IPS-18c (cell line): ENCODE measurements around the gene ATG9B.
"Not testable (repeated sequence)": the region's sequence is repeated elsewhere in the genome, so short reads cannot be mapped to it uniquely, and the experiment has no call there.

Experiments used
- H3K4me3 ChIP-seq: 2 replicates; pipeline ENCODE4 v1.7.0; 2013; ENCODE audit warnings: low read depth, mild to moderate bottlenecking, low read length, moderate library complexity; ENCODE audit not compliant: insufficient read depth
- H3K9me3 ChIP-seq: one replicate; pipeline ENCODE4 v1.6.1; 2013; ENCODE audit warnings: mild to moderate bottlenecking, low read length, moderate library complexity; ENCODE audit not compliant: control insufficient read depth, insufficient read depth

ATG9B gene

DNA sequence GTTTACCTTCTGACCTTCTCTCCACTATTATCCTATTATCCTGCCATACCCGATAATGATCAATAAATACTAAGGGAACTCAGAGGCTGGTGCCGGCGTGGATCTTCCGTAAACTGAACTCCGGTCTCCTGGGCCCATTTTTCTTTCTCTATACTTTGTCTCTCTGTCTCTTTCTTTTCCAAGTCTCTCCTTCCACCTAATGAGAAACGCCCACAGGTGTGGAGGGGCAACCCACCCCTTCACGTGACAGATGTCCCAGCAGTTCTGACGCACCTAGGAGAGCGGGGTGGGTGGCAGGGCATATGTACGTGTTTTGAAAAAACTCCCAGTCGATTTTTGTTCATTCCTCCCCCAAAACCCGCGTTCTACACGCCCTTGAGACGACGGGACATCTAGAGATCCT, 3.4 kb upstream of the ATG9B start:
- H3K9me3 ChIP-seq: not testable (repeated sequence)
- H3K4me3 ChIP-seq: peak overlapping the region; percentile 52; the same call in 1 of the 2 replicates

GRCh38 chr7:151026771-151027727, 2.8 kb upstream of the ATG9B start:
- H3K4me3 ChIP-seq: peak overlapping the region; percentile 52; the same call in 1 of the 2 replicates
- not testable (repeated sequence) for H3K9me3 ChIP-seq

DNA sequence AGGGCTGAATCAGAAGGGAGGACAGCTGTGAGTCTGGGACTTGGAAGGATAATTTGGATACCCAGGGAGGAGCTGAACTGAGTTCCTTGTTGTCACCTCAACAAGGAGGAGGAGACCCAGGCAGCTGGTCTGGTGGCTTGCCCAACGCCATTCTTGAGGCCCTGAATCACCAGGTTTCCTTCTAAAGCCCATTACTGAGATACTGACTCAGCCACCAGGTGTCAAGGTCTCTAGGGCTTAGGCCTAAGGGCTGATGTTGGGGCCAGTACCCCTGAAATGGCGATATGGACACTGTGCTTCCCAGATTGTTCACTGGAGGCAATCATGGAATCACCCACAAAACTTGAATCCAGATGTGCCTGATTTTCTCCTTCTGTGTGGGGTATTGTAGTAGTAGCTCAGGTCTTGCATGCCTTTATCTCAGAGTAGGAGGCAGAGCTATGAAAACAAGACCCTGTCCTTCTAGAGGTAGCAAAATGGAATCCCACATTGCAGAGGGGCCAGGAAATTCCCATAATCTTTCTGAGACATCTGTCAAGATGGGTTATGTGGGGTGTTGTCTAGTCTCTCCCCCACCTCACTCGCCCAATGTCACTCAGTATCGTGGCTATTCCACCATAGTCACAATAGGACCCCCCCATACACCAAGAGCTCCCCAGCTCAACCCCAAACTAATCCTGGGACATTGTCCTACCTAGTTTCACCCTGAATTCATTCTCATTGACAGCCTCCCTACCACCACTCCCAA, 1.8 kb upstream of the ATG9B start:
- no peak overlapping the region for H3K4me3 ChIP-seq

GRCh38 chr7:151023232-151023631, 1.1 kb downstream of the ATG9B start:
- H3K9me3 ChIP-seq: peaks cover 2% of the 10 kb centered on the region
- no peak overlapping the region for H3K4me3 ChIP-seq

More for the DNA sequence above, 1.8 kb upstream of the ATG9B start:
- no peaks in the 10 kb centered on the region for H3K9me3 ChIP-seq

GRCh38 chr7:151020231-151020630, 4.1 kb downstream of the ATG9B start:
- no peak overlapping the region for H3K4me3 ChIP-seq

GRCh38 chr7:151019130-151019447, 5.2 kb downstream of the ATG9B start:
- H3K4me3 ChIP-seq: no peak overlapping the region
- H3K9me3 ChIP-seq: peaks cover 2% of the 10 kb centered on the region

More at GRCh38 chr7:151020231-151020630, 4.1 kb downstream of the ATG9B start:
- peaks cover 2% of the 10 kb centered on the region for H3K9me3 ChIP-seq

DNA sequence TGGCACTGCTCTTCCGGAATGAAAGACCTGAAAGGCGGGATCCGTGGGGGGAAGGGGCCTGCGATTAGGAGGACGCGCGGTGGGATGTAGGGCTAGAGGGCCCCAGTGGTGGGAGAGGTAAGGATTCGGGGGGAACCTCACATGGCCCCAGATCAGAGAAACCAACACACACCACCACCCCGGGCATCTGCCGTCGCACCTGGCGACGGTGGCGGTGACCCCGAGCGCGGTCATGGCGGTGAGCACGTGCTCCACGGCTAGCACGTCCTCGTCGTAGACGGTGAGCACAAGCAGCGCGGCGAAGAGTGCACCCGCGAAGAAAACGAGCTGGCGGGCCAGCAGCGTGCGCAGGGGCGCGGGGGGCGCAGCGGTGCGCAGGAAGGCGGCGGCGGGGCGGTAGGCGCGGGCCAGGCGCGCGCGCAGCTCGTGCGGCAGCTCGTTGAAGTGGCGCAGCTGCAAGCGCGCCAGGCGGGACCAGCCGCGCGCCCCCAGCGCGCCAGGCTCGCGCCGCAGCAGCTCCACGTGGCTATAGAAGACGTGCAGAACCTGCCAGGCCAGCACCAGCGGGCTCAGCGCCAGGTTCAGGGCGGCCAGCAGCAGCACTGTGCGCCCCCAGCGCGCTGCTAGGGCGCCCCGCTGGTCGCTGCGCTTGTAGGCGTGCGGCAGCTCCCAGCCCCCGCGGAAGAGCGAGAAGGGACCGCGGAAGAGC, 5.7 kb downstream of the ATG9B start:
- peaks cover 2% of the 10 kb centered on the region for H3K9me3 ChIP-seq
- H3K4me3 ChIP-seq: peak overlapping the region; percentile 34

DNA sequence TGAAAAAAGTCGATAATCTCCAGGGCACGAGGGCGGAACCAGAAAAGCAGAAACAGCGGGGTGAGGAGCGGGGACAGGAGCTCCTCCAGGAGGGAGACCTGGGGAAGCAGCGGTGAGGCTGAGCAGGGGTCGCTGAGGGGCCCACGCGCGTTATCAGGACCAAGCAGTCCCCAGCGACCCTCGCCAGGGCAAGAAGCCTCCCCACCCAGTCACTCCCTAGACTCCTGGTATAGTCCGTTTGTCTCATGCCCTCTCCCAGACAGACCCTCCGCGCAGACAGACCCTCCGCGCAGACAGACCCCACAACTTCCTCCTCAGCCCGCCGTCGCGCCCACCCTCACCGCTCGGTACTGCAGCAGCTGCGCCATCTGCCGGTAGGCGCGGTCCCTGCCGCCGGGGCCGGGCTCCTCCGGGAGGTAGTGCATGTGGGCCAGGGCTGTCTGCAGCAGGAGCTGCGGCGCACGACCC, 6.3 kb downstream of the ATG9B start:
- Histone ChIP-seq H3K9me3 (peaks cover 2% of the 10 kb centered on the region), H3K4me3 (peak overlapping the region; percentile 34; the same call in 1 of the 2 replicates)

GRCh38 chr7:151017370-151017952, 6.8 kb downstream of the ATG9B start:
- Histone ChIP-seq H3K4me3 (no peak overlapping the region), H3K9me3 (peaks cover 2% of the 10 kb centered on the region)

- Histone ChIP-seq H3K9me3 (peaks cover 2% of the 10 kb centered on the region), H3K4me3 (no peak overlapping the region)
Measured at GRCh38 chr7:151016942-151017341, 7.4 kb downstream of the ATG9B start.

DNA sequence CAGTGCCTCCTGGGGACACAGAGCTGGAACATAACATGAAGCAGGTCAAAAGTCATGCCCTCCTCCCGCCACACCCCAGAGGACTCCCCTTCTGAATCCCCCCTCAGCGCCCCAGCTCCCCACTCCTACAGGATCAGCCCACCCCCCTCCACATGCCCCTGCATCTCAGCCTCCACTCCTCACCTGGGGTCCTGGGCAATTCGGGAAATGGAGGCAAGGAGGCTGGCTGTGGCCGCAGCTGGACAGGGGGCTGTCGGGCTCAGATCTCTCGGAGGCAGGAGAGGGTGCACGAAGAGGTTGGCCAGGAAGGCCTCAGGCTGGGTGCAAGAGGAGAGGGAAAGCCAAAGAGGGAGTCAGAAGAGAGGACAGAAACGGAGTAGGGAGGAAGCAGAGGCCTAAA, 7.8 kb downstream of the ATG9B start:
- Histone ChIP-seq H3K4me3 (no peak overlapping the region), H3K9me3 (peaks cover 2% of the 10 kb centered on the region)

GRCh38 chr7:151015967-151016366, 8.3 kb downstream of the ATG9B start:
- no peak overlapping the region for H3K4me3 ChIP-seq
- peaks cover 2% of the 10 kb centered on the region for H3K9me3 ChIP-seq

DNA sequence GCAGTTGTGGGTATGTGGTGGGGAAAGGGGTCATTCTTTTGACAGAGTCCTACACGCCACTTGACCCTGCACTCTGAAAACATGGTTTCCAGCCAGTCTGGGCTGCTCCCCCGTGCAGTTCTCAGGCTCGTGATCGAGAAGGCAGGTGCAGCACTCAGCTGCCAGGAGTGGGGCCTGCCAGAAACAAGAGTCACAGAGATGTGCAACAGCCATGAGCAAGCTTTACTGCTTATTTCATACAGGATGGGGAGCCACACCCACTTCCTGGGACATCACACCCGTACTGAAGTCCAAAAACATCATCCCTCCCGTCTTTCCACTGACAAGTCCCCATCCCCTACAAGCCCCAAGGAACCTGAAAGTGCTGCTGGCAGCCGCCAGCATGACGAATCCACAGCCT, 9.3 kb downstream of the ATG9B start:
- Histone ChIP-seq H3K4me3 (no peak overlapping the region), H3K9me3 (peaks cover 2% of the 10 kb centered on the region)

- peaks cover 2% of the 10 kb centered on the region for H3K9me3 ChIP-seq
- no peak overlapping the region for H3K4me3 ChIP-seq
Measured at GRCh38 chr7:151013733-151014497, 10.4 kb downstream of the ATG9B start.

GRCh38 chr7:151013356-151013732, 10.9 kb downstream of the ATG9B start:
- no peak overlapping the region for H3K4me3 ChIP-seq
- no peaks in the 10 kb centered on the region for H3K9me3 ChIP-seq

DNA sequence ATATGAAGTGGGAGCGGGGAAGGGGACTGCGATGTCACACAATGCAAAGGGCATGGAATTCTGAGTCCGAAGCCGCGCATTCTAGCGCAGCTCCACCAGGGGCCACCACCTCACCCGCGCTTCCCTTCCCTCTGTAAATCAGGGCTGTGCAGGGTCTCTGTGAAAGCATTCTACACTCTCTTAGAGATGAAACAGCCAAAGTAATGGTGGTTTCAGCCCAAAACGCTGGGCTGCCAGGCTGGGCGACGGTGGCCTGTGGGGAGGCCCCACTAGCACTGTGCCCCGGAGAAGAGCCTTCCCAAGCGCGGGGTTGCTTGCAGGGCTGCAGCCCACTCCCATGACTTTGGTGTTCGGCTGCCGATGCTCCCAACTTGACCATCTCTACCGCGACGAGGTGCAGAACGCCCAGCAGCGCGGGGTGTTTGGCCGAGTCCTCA, 11.4 kb downstream of the ATG9B start:
- Histone ChIP-seq H3K9me3 (no peaks in the 10 kb centered on the region), H3K4me3 (no peak overlapping the region)
